ENCODE results near the gene MBD4. TPM values are rescaled to one million over a fixed set of nuclear protein-coding genes. Genes with fewer than 3 reads are reported as not detected.

The MBD4 gene
- polyA plus RNA-seq, 2 of the 4 experiments (the other 2 are of a cell fraction) = 32.7 to 49.7 TPM

GRCh38 chr3:129446926-129447325 is 7.2 kb upstream of the MBD4 start (continued):
- TF ChIP-seq HOXB5 (CRISPR knock-in tag; IDR thresholded peaks at IDR 0.05) = no peak
- TF ChIP-seq SREBF2 (IDR thresholded peaks at IDR 0.05) = no peak

GRCh38 chr3:129445471-129445870 is 5.7 kb upstream of the MBD4 start:
- Histone ChIP-seq H3K9me3 (no peaks in the 10 kb centered on the region), H3K4me1 (peaks cover 19% of the 10 kb centered on the region; the same call in 2 of the 3 replicates), H3K4me2 (no peak overlapping the region), H3K4me3 (no peak overlapping the region), H3K27ac (no peak overlapping the region)
- TF ChIP-seq RARB (CRISPR knock-in tag; IDR thresholded peaks at IDR 0.05) = no peak
- no peak for TF ChIP-seq HOXB13 (CRISPR knock-in tag; IDR thresholded peaks at IDR 0.05; ENCODE audit: low read depth)
- TF ChIP-seq HMGXB4 (CRISPR knock-in tag; IDR thresholded peaks at IDR 0.05; ENCODE audit: borderline replicate concordance) = no peak
- TF ChIP-seq ZNF302 (CRISPR knock-in tag; IDR thresholded peaks at IDR 0.05) = no peak
- ChIA-PET POLR2A (no interaction called here), CTCF (no interaction called here)
- FAIRE-seq (no peak), ATAC-seq (no peak), DNase-seq (ENCODE audit: low read depth in 1 of 2, low spot score in 1 of 2) (no peak)
- WGBS (ENCODE audit: missing lambda C conversion rate) = 92% methylated on average over 3 of the region's 3 CpGs

GRCh38 chr3:129442947-129443346 is 3.2 kb upstream of the MBD4 start:
- ChIA-PET CTCF (interaction anchor here (1.1 to 1.3 kb wide), 2 partner anchors 13 to 114 kb away, joined by 4 read pairs; no protein-coding TSS in a partner anchor), POLR2A (no interaction called here)

GRCh38 chr3:129442486-129442885 is 2.7 kb upstream of the MBD4 start:
- DNase-seq (ENCODE audit: low read depth in 1 of 2, low spot score in 1 of 2) (no peak), ATAC-seq (no peak), FAIRE-seq (no peak)
- TF ChIP-seq ZNF302 (CRISPR knock-in tag; IDR thresholded peaks at IDR 0.05) (no peak), ZSCAN20 (CRISPR knock-in tag; IDR thresholded peaks at IDR 0.05) (no peak), E2F6 (IDR thresholded peaks at IDR 0.05; ENCODE audit: borderline replicate concordance, low read depth) (no peak), KDM5A (IDR thresholded peaks at IDR 0.05) (no peak), BHLHE40 (IDR thresholded peaks at IDR 0.05; ENCODE audit: low read depth, low read length) (no peak), FOSL2 (IDR thresholded peaks at IDR 0.05) (no peak), FOSL2 (CRISPR knock-in tag; IDR thresholded peaks at IDR 0.05) (no peak), ATOH8 (CRISPR knock-in tag; IDR thresholded peaks at IDR 0.05; ENCODE audit: low read depth) (no peak), CHD2 (IDR thresholded peaks at IDR 0.05; ENCODE audit: low read length, partially characterized antibody) (no peak), KDM1A (IDR thresholded peaks at IDR 0.05; ENCODE audit: low read depth) (no peak), RAD21 (conservative IDR thresholded peaks at IDR 0.05 in 1 of 2, IDR thresholded peaks at IDR 0.05 in 1 of 2) (no peak), HOXA7 (CRISPR knock-in tag; IDR thresholded peaks at IDR 0.05) (no peak)
- Histone ChIP-seq H3K4me1 (peaks cover 27% of the 10 kb centered on the region; the same call in 2 of the 3 replicates), H3K27ac (no peak overlapping the region), H3K4me3 (no peak overlapping the region), H3K9me3 (no peaks in the 10 kb centered on the region), H3K4me2 (no peak overlapping the region; the same call in 2 of the 3 replicates)
- ChIA-PET POLR2A (no interaction called here), CTCF (interaction anchor here (1.3 kb wide), 1 partner anchor 14 kb away, joined by 4 read pairs; no protein-coding TSS in a partner anchor)
- 85% methylated on average over 2 of the region's 2 CpGs for WGBS (ENCODE audit: missing lambda C conversion rate)

More at GRCh38 chr3:129442947-129443346, 3.2 kb upstream of the MBD4 start:
- H3K27ac ChIP-seq = no peak overlapping the region
- no peak for DNase-seq (ENCODE audit: low read depth in 1 of 2, low spot score in 1 of 2)
- H3K9me3 ChIP-seq = no peaks in the 10 kb centered on the region
- H3K4me3 ChIP-seq = no peak overlapping the region
- no peak for FAIRE-seq
- H3K4me1 ChIP-seq = peaks cover 25% of the 10 kb centered on the region; the same call in 2 of the 3 replicates
- no peak for TF ChIP-seq ELK1 (IDR thresholded peaks at IDR 0.05; ENCODE audit: low read depth, low read length)
- TF ChIP-seq RAD21 (conservative IDR thresholded peaks at IDR 0.05 in 1 of 2, IDR thresholded peaks at IDR 0.05 in 1 of 2) = no peak
- ATAC-seq = no peak
- no peak overlapping the region for H3K4me2 ChIP-seq

Data from A549 (cell line).